HG02763 (cell line): ENCODE results near the gene AHCYL2.
"Not testable (repeated sequence)": the region's sequence is repeated elsewhere in the genome, so short reads cannot be mapped to it uniquely, and the experiment has no call there.

Source experiments
- ATAC-seq: cut with Tn5 transposase; IDR thresholded peaks from one replicate; pipeline ENCODE4 v1.9.1; 2021; ENCODE audit warnings: mild to moderate bottlenecking, moderate library complexity; ENCODE audit not compliant: unreplicated experiment

The AHCYL2 gene

DNA sequence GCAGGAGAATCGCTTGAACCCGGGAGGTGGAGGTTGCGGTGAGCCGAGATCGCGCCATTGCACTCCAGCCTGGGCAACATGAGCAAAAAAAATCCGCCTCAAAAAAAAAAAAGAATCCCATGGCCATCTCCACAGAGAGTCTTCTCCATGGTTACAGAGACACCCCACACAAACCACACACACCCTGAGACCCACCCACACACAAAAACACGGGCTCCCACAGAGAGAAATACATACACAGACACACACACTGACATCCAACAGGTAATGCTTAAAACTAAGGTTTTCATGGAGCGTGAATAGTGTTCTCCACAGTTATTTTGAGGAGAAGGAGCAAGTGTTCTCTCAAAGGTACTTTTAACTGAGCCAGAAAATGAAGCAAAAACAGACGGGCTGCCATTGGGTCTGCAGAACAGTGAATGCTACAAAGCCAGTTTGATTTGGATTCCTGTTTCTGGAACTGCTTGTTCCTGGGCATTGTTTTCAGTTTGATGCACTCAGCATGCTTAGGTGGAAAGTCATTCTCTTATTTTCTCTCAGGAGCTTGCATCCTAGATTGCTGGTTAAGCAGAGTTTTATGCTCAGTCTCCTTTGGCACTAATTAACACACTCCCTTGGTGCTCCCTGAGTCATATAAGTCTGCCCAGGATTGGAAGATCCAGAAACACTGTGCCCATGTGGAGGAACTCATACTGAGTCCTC is 15.4 kb downstream of the AHCYL2 start:
- no peak for ATAC-seq

DNA sequence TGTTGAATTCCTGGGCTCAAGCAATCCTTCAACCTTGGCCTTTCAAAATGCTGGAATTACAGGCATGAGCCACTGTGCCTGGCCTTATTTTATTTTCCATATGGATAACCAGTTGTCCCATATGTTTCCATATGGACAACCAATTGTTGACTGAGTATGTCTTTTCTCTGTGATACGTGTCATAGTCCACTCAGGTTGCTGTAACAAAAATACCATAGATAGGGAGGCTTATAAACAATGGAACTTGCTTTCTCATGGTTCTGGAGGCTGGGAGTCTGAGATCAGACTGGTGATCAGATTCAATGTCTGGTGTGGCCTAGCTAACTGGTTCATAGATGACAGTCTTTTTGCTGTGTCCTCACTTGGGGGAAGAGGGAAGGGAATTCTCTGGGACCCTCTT is 19.4 kb downstream of the AHCYL2 start:
- ATAC-seq, result no peak

DNA sequence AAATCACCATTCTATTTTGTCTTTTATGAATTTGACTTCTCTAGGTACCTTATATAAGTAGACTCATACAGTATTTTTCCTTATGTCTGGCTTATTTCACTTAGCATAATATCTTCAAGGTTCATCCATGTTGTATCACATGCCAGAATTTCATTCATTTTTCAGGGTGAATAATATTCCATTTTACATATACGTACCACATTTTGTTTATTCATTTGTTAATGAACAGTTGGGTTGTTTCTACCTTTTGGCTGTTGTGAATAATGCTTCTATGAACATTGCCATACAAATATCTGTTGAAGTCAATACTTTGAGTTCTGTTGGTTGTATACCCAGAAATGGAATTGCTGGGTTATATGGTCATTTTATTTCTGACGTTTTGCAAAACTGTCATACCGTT is 20.7 kb downstream of the AHCYL2 start:
- ATAC-seq, result no peak

DNA sequence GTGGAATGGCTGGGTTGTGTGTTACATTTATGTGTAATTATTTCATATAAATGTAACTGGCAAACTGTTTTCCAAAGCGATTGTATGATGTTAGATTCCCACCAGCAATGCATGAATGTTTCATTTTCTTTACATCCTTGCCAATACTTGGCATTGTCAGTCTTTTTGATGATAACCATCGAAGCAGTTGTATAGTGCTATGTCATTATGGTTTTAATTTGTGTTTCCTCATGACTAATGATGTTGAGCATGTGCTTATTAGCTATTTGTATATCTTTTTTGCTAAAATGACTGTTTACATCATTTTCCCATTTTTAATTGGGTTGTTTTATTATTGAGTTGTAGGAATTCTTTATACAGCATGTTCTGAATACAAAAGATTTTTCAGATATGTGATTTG is 22.3 kb downstream of the AHCYL2 start:
- ATAC-seq, result no peak

DNA sequence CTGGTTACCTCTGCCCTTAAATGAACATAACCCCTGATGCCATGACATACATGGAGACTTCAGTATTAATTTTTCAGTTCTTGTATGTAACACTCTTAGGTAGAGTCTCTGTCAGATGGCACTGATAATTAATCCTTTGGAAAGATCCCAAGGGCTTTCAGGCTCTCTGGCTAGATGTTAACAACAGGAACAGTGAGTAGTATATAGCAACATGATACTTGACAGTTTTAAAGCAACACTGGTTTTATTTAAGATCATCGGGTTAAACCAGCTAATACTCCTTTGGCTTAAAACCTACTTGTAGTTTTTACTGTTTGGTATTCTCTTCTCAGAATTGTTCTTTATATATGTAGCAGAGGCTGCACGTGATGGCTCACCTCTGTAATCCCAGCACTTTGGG is 27.3 kb downstream of the AHCYL2 start:
- ATAC-seq, result no peak

DNA sequence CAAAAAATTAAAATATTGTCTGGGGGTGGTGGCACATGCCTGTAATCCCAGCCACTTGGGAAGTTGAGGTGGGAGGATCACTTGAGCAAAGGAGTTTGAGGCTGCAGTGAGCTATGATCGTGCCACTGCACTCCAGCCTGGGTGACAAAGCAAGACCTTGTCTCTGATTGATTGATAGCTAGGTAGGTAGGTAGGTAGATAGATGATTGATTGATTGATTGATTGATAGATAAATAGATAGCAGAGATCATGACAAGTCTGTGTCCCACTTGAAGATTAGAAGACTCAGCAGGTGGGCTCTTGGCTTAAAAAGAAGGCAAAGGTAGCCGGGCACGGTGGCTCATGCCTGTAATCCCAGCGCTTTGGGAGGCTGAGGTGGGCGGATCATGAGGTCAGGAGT is 27.8 kb downstream of the AHCYL2 start:
- ATAC-seq, result not testable (repeated sequence)

DNA sequence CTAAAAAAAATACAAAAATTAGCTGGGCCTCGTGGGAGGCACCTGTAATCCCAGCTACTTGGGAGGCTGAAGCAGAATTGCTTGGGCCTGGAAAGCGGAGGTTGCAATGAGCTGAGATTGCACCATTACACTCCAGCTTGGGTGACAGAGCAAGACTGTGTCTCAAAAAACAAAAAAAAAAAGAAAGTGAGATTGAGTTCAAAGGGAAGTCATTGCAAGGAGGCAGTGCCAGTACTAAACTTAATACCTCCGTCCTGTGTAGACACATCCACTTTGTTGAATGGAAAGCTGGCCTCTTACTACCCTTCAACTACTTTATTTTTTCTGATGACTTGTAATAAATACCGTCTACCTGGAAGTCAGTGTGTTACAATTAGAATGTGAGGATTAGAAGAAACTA is 31.0 kb downstream of the AHCYL2 start:
- ATAC-seq, result no peak

DNA sequence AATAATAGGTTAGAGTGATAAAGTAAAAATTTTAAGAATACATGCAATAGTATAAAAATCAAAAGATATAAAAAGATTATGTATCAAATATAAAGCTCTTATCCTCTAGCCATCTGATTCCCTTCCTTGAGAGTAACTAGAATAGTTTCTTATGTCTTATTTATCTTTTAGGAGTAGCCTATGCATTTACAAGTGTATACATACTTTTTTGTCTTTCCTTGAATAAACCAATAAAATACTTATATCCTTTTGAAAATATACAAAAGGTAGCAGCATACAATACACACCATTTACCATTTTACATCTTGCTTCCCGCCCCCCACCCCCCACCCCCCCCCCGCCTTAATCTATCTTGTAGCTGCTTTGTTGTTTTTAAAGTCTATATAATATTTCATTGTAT is 31.4 kb downstream of the AHCYL2 start:
- ATAC-seq, result no peak

DNA sequence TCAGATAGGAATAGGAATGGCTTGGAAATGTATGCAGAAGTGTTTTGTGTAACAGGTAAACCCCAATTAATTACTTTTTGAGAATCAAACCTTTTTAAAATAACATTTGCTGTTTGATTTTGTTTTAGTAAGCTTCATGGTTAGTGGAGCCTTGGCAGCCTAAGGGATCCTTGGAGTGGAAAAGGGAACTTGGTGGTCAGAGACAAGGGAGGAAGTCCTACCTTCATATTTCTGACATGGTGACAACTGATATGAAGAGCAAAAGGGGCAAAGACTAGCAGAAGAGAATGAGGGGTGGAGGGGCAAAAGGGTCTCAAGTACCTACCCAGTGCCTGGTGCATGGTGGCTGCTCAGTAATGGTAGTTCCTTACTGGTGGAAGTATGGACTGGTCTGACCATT is 32.3 kb downstream of the AHCYL2 start:
- no peak for ATAC-seq

DNA sequence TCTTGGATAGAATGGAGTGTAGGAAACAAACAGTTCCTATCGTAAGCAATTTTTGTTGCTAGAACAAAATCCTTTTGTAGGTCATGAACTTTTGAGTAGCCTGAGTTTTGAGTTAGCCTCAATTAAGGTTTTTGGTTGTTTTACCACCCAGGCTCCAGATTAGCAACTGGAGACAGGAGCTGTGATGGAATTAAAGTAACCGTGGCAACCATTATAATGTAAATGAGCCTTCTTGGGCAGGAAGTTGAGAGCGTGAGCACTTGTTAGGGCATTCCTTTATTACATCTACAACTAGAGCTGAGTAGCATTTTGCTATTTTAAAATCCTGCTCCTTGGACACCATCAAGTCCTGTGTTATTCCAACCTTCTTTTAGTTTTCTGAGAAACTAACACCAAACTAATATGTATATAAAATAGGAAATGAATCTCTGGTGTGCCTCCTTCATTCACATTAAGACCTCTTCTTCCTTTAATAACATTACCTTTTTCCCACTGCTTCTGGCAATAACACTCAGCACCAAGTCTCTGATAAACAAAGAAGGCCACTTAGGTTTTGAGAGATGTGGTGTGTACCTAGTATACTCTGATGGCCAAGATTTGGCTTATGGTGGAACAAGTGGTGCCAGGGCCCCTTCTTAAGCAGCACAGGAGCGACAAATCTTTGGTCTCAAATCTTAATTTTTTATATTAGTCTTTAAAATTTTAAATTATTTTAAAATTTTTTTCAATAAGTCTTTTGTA is 34.0 kb downstream of the AHCYL2 start:
- no peak for ATAC-seq

DNA sequence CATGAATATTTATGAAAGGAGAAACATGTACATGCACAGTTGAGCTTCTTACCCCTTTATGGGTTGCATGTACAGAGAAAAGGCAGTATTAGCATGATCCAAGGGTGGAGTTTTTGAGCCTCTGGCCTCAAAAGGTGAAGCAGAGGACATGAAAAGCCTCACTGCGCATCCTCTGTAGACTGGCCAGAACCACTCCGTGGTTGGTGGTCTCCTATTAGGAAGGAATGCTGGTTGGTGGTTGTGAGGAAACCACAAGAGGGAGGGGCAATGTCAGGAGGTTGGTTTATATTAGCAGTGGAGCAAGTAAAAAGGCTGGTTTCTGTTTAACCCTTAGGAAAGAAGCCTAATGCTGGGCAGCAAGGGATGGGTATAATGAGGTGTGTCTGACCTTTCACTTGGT is 37.5 kb downstream of the AHCYL2 start:
- ATAC-seq, result no peak

DNA sequence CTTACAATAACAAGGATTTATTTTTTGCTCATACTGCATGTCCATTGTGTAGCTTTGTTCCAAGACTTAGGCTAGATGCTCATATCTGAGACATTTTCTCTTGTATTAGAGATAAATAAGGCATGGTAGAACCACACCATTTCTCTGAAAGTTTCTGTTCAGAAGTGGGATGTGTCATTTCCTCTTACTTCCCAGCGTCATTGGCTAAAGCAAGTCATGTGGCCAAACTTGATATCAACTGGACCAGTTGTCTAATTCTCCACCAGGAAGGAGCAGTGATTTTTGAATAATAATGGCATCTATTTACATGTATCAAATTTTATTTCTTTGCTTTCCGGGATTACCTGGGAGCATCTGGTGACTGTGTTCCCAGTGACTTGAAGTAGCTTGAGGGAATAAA is 38.3 kb downstream of the AHCYL2 start:
- no peak for ATAC-seq

DNA sequence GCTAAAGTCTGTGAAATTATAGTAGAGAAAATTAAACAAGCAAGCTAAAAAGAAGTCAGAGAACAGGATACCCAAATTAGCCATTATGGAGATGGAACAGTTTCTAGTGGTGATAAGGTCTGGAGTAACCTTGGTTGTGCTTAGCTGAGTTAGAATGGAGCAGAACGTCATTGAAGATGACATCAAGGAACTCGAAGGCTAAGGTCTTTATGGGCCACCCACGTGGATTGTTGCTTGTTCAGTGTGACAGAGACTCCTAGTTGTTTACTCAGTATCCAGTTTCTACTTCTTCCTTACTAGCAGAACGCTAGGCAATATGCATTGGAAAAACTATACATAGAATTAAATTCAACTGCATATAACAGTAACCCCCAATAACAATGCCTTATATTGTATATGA is 39.7 kb downstream of the AHCYL2 start:
- no peak for ATAC-seq

DNA sequence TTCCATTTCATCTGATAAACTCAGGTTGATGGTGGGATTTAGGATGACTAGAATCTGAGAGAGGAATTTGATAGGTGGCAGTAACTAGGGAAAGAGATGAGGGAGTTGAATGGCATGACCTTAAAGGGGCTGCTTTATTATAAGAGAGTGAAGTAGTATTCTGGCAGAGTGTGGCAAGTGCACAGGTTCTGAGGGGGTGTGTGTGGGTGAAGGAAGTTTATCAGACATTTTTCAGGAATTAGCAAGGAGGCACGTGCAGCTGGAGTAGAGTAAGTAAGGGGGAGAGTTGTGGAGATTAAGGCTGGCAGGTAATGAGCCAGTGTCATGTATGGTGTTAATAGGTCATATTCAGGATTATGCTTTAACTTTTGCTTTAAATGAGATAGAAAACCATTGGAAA is 40.5 kb downstream of the AHCYL2 start:
- no peak for ATAC-seq

DNA sequence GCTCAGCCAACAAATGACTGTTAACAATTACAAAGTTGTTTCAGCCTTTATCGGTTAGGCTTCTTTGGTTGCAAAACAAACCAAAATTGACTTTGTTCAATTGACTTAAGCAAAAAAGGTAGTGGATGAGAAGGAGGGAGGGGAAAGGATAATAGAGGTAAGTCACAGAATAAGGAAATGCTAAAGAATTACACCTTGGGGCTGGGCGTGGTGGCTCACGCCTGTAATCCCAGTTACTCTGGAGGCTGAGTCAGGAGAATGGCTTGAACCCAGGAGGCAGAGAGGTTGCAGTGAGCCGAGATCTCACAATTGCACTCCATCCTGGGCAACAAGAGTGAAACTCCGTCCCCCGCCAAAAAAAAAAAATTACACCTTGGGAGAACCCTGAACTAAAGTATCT is 41.4 kb downstream of the AHCYL2 start:
- ATAC-seq, result no peak

DNA sequence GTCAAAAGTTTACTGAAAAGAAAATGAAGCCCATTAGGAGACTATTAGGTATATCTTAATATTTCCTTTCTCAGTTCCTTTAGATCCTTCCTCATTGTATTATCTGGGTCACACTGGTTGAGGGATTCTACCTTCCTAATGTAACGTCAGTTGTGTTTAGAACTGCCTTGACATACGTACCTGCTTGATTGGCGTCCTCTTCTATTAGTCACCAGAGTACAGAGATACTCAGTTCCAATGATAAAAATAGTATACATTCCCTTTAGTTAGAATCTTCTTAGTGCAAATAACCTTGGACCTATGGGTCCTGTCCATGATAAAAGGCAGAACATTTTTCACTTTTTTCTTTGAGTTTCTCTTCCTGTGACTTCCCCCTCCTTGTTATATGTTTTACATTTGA is 45.2 kb downstream of the AHCYL2 start:
- ATAC-seq, result no peak

DNA sequence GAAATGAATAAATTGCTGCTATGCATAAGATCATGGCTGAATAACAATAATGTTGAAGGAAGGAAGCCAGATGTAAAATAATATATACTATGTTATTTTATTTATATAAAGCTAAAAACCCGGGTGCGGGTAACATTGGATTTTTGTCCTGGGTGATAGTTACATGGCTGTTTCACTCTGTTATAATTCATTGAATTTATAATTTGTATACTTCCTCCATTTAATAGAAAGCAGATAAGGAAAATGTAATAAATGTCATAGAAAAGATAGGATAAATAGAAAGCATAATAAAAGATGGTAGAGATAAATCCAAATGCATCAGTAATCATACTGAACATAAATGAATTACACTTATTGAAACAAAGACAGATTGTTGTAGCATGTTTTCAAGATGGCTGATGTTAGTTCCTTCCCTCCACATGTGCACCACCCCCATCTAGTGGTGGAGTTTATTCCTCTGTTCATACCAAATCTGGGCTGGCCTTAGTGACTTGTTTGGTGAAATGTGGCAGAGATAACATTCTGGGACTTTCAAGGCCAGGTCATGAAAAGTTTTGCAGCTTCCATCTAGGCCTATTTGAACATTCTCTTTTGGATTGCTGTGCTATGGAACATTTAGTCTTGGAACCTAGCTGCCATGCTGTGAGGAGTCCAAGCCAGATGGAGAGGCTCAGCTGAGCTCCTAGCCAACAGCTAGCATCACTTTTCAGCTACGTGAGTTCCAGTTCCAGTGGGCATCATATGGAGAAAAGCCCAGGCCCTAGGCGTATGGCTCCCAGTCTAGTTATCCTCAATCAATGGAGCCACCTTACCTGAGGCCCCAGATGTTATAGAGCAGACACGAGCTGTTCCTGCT is 46.9 kb downstream of the AHCYL2 start:
- ATAC-seq, result no peak

DNA sequence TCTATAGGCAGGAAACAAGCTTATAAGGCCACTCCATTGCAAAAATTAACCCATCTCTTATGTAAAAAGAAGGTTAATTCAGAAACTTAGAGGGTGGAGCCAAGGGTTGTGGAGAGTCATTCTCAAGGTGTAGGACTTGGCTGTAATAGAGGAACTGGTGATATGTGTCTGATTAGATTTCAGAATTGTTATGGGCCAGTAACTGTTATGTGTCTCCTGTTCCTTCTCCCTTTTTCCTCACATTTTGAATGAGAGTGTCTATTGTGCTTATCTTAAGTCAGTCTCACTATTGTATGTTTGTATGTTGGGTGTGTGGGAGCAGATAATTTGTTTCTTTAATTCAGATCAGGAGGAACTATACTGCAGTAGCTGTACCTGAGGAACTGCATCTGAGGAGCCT is 49.1 kb downstream of the AHCYL2 start:
- ATAC-seq, result no peak

DNA sequence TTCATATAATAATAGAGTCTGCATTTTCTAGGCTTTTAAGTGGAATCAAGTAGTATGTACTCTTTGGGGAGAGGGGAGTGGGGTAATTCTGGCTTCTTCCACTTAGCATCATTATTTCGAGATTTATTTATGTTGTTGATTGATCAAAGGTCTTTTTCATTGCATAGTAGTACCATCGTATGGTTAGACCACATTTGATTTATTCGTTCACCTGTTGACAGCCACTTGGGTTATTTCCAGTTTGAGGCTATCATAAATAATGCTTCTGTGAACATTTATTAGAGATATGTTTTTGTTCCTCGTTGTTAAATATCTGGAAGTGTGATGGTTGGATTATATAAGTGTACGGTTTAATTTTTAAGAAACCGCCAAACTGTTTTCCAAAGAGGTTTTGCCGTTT is 52.8 kb downstream of the AHCYL2 start:
- ATAC-seq, result no peak

DNA sequence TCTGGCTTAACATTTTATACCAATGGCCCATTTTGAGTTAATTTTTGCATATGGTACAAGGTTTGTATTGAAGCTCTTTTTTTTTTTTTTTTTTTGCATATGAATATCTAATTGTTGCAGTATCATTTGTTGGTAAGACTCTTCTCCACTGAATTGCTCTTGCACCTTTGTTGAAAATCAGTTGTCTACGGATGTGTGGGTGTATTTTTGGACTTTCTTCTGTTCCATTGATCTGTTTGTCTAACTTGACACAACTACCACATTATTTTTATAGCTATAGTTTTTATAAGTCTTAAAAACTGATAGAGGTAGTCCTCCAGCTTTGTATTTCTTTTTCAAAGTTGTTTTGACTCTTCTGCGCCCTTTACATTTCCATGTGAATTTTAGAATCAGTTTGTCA is 53.9 kb downstream of the AHCYL2 start:
- no peak for ATAC-seq

DNA sequence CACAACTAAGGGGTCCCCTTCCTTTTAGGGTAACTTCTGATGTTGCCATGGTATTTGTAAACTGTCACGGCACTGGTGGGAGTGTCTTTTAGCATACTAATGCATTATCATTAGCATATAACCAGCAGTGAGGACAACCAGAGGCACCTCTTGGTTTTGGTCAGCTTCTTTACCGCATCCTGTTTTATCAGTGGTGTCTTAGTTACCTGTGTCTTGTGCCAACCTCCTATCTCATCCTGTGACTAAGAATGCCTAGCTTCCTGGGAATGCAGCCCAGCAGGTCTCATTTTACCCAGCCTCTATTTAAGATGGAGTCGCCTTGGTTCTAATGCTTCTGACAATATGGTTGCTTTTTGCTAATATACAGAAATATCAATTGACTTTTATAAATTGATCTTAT is 54.9 kb downstream of the AHCYL2 start:
- no peak for ATAC-seq

DNA sequence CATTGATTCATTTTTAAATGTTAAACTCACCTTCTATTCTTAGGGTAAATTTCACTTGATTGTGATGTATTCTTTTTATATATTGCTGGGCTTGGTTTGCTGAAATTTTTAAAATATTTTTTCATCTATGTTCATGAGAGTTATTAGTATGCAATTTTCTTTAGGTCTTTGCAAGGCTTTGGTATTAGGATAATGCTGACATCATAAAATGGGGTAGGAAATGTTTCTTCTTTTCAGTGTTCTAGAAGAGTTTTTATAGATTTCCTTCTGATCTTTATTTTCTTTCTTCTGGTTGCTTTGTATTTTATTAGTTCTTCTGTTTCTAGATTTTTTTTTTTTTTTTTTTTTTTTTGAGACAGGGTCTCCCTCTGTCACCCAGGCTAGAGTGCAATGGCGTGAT is 56.3 kb downstream of the AHCYL2 start:
- no peak for ATAC-seq
